Choroid plexus epithelial cell (primary cell): Measurements from ENCODE around the gene SYTL3.
A peak's percentile ranks its signal among the peaks of the same experiment; 100 is the strongest.

ENCODE experiments used
- DNase-seq: peaks from one replicate; pipeline ENCODE4 v3.0.0-alpha.2; 2010; ENCODE audit warnings: low read depth
- H3K4me3 ChIP-seq: 2 replicates; pipeline ENCODE4 v1.5.1; 2011; ENCODE audit warnings: low read depth, mild to moderate bottlenecking, control low read depth, low read length, moderate library complexity
- CTCF ChIP-seq: conservative IDR thresholded peaks from 2 replicates; pipeline ENCODE4 v1.5.1; 2011; ENCODE audit warnings: low read depth, mild to moderate bottlenecking, control low read depth, inconsistent platforms, low read length, moderate library complexity

Gene SYTL3

DNA sequence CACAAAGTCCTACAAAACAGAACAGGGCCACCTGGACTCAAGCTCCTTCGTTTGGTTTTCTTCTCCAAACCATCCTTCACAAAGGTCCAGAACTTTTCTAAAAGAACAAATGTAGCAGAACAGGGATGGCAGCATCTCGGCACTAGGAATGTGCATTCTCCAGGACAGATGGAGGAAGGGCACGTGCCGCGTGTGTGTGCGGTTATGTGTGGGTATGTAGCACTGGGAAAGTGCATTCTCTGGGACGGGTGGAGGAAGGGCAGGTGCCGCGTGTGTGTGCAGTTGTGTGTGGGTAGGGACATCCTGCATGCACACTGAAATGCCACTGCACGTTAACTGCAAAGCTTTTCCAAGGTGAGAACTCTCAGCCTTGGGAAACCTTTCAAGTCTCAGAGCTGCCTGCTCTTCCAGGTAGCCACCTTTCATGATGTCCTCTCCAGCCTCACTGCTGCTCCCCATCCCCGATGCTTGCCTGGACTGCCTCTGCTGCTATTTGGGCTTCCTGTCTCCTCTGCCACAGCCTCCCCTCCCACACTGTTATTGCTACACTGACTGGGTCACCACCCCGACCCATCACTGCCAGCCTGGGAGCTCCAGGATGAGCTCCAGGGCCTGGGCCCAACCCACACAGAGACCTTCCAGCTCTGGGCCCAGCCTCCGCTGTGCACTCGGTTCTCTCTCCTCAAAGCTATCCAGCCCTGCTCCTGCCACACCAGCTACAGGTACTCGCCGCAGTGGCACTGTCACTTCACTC is 121.7 kb downstream of the SYTL3 start:
- no peak for DNase-seq
- no peak overlapping the region for H3K4me3 ChIP-seq
- no peak for TF ChIP-seq CTCF

DNA sequence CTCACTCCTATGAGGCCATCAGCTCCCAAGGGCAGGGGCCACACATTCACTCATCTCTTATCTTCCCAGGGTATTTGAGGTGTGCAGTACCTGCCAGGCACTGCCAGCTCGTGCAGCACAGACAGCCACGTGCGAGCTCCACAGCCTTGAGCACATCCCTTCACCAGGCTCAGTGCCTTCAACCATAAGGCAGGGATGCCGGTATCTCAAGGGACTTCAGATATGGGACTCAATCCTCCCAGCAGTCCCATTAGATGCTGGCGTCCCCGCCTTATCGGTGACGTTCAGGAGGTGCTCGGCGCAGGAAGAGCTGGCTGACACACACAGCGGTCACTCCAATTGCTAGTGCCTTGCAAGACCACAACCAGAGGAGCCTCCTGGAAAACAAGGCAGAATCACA is 122.3 kb downstream of the SYTL3 start:
- H3K4me3 ChIP-seq, result no peak overlapping the region
- no peak for TF ChIP-seq CTCF
- DNase-seq, result no peak

- no peak overlapping the region for H3K4me3 ChIP-seq
- DNase-seq, result peak; percentile 28
- no peak for TF ChIP-seq CTCF
These were observed 123.1 kb downstream of the SYTL3 start for GRCh38 chr6:158772851-158773371.

DNA sequence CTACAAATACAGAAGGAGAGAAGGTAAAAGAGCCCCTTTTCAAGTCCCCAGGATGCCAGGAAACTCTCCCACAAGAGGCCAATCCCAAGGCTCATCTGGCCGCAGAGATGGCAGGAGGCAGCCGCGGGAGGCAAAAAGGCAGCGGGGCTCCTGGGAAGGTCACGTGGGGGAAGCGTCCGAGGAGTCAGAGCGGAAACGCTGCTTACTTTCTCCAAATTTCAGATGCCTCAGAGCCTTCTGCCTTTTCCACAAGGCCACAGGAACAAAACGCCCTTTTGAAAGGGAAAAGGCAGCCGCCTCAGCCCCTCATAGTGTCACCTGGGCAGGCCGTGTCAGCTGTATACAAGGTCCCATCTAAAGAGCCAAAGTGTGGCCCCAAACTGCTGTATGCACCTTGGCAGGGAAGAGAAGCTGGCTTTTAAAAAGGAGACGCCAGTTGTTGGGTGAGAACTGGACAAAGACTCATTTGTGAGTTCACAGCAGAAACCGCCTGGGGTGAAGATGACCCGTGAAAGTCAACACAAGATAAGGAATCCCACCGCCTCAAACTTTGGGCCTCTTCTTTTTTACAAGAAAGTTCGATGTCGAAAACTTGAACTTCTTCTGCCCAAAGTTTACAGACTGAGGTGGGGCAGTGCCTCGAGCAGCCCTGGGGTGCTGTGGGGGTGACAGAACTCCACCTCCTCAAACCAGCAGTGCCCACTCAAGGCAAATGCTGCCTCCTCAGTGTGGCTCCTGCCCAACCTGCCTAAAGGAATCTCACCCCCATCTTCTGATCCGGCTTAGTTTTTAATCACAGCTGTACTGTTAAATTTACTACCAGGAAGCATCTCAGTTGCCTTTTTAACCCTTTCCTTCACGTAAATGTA is 124.0 kb downstream of the SYTL3 start:
- peak; percentile 70 for DNase-seq
- no peak overlapping the region for H3K4me3 ChIP-seq
- TF ChIP-seq CTCF, result no peak

- H3K4me3 ChIP-seq, result no peak overlapping the region
- no peak for TF ChIP-seq CTCF
- DNase-seq, result no peak
These were observed 125.0 kb downstream of the SYTL3 start for GRCh38 chr6:158774717-158775449.

GRCh38 chr6:158775832-158776231 is 126.0 kb downstream of the SYTL3 start:
- TF ChIP-seq CTCF, result no peak
- DNase-seq, result no peak
- H3K4me3 ChIP-seq, result no peak overlapping the region
